ENCODE data around the gene OSTF1.

Gene OSTF1

DNA sequence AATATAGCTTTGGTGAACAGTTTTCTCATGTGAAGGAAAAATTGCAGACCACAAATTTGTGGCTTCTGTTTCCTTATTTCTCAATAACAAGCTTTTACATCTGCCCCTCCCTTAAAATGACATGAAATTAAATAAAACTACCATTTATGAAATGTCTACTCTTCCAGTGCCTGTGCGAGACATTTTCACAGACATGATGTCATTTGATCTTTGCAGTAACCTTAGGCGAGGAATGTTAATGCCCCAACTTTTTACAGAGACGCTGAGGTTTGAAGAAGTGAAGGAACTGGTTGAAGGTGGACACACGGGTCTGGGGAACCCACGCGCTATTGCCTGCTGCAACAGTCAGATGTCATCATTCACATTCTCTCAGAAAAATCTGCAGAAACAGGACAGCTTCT is 61.5 kb downstream of the OSTF1 start:
- H3K4me3 Mint-ChIP-seq: no peak overlapping the region
- ATAC-seq: no peak
- H3K36me3 Mint-ChIP-seq (ENCODE audit: low read depth): peaks cover 34% of the 10 kb centered on the region
- DNase-seq: no peak
- H3K9me3 Mint-ChIP-seq: peaks cover 5% of the 10 kb centered on the region
- peaks cover 74% of the 10 kb centered on the region for H3K4me1 Mint-ChIP-seq
- H3K27ac Mint-ChIP-seq: peak overlapping the region; percentile 76
- no peaks in the 10 kb centered on the region for H3K27me3 Mint-ChIP-seq

DNA sequence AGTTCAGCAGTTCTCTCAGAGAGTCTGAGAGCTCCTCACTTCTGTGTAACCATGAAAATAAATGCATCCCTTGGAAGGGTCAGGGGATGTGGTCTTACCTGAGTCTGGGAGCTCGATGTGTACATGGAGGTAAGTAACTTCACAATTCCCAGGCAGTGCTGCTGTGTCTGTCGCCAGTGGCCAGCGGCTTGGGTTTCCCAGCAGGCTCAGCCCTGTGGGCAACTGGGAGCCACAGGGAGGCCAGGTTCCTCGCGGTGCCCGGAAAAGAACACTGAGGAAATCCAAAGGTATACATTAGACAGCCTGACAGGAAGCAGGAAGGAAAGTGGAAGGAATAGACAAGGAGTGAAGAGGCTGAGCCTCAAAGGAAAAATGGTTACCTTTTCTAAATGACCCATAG is 62.2 kb downstream of the OSTF1 start:
- H3K4me3 Mint-ChIP-seq: no peak overlapping the region

DNA sequence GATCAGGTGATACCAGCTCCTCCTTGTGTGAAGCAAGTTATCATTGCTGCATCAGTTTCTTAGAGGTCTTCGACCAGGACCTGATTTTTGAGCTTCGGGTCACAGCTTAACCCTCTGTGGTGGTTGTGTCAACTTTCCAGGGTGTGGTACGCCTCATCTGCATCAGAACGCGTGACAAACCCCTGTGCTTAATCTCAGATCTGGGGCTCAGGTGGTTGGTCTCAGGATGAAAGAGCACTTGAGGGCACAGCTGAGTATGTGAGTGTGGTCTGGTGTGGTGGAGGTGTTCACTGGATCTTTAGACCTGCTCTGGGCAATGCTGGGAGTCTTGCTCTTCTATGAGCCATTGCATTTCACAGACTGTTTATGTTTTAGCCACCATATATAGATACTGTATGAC is 64.1 kb downstream of the OSTF1 start:
- H3K27ac Mint-ChIP-seq: peak overlapping the region; percentile 75
- H3K9me3 Mint-ChIP-seq: no peaks in the 10 kb centered on the region
- H3K36me3 Mint-ChIP-seq (ENCODE audit: low read depth): peaks cover 18% of the 10 kb centered on the region
- ATAC-seq (peak; percentile 93), DNase-seq (peak; percentile 56)
- no peaks in the 10 kb centered on the region for H3K27me3 Mint-ChIP-seq
- peak overlapping the region; percentile 29 for H3K4me3 Mint-ChIP-seq
- peaks cover 70% of the 10 kb centered on the region for H3K4me1 Mint-ChIP-seq

More for the DNA sequence above, 62.2 kb downstream of the OSTF1 start:
- no peaks in the 10 kb centered on the region for H3K27me3 Mint-ChIP-seq
- H3K9me3 Mint-ChIP-seq: no peaks in the 10 kb centered on the region
- no peak for DNase-seq
- ATAC-seq: no peak
- H3K4me1 Mint-ChIP-seq: peaks cover 75% of the 10 kb centered on the region
- peak overlapping the region; percentile 76 for H3K27ac Mint-ChIP-seq
- peaks cover 29% of the 10 kb centered on the region for H3K36me3 Mint-ChIP-seq (ENCODE audit: low read depth)

DNA sequence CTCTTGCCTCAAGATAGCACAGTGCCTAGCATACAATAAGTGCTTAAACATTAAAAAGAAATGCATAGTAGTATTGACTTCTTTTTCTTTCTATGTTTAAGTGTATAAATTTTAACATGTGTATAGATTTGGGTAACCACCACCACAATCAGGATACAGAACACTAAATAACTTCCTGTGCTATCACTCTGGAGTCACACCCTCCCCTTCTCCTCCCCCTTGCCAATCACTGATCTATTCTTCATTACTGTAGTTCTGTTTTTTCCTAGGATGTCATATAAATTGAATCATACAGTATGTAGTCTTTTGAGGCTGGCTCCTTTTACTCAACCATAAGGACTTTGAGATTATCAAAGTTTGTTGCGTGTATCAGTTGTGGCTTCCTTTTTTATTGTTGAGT is 68.5 kb downstream of the OSTF1 start:
- ATAC-seq (no peak), DNase-seq (no peak)
- H3K4me3 Mint-ChIP-seq: no peak overlapping the region
- H3K36me3 Mint-ChIP-seq (ENCODE audit: low read depth): peaks cover 7% of the 10 kb centered on the region
- peaks cover 27% of the 10 kb centered on the region for H3K4me1 Mint-ChIP-seq
- no peak overlapping the region for H3K27ac Mint-ChIP-seq
- no peaks in the 10 kb centered on the region for H3K9me3 Mint-ChIP-seq
- no peaks in the 10 kb centered on the region for H3K27me3 Mint-ChIP-seq

DNA sequence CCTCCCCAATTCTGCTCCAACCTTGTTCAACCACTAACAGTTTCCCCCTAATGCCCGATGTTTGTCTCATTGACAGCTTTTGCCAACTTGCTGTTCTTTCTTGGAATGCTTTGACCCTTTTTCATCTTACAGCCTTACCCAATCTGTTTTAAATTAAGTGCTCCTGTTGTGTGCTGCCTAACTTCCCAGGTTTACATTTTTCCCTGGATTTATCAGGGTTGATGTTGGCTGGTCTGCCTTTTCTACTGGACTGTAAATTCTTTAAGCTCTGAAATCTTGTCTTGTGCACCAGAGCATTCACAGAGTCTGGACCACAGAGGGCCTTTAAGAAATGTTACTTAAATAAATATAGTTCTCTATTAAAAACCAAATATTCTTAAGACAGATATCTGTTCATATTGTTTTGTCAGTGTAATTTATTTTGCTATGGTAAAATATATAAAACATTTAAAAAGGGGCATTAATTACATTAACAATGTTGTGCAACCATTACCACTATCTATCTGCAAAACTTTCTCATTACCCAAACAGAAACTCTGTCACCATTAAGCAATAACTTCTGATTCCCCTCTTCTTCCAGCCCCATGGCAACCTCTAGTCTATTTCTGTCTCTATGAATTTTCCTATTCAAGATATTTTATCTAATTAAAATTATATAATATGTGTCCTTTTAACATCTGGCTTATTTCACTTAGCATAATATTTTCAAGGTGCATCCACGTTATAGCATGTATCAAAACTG is 73.0 kb downstream of the OSTF1 start:
- Mint-ChIP-seq H3K27me3 (no peaks in the 10 kb centered on the region), H3K27ac (no peak overlapping the region), H3K4me1 (peaks cover 8% of the 10 kb centered on the region), H3K9me3 (peaks cover 6% of the 10 kb centered on the region), H3K4me3 (no peak overlapping the region), H3K36me3 (ENCODE audit: low read depth) (peaks cover 8% of the 10 kb centered on the region)
- ATAC-seq (no peak), DNase-seq (no peak)

DNA sequence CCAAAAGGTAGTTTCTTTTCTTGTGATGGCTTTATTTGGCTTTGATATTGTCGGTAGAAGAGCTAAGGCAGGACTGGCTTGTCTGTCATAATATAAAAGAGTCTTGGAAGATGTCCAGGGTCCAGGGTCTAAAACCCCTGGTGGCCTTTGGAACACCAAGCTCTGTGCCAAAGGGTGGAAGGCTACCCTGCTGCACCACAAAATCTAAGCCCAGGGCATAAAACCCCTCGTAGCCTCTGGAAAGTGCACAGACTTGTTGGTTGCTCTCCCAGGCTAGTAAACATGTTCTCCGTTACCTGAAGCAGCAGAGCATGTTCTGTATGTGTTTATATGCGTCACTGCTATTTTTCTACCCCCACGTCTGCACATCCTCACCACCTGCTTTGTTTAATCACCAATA is 75.5 kb downstream of the OSTF1 start:
- H3K4me3 Mint-ChIP-seq: no peak overlapping the region
- DNase-seq: no peak
- no peak overlapping the region for H3K27ac Mint-ChIP-seq
- no peak for ATAC-seq
- no peaks in the 10 kb centered on the region for H3K27me3 Mint-ChIP-seq
- H3K4me1 Mint-ChIP-seq: peaks cover 5% of the 10 kb centered on the region
- peaks cover 18% of the 10 kb centered on the region for H3K9me3 Mint-ChIP-seq
- peaks cover 32% of the 10 kb centered on the region for H3K36me3 Mint-ChIP-seq (ENCODE audit: low read depth)

DNA sequence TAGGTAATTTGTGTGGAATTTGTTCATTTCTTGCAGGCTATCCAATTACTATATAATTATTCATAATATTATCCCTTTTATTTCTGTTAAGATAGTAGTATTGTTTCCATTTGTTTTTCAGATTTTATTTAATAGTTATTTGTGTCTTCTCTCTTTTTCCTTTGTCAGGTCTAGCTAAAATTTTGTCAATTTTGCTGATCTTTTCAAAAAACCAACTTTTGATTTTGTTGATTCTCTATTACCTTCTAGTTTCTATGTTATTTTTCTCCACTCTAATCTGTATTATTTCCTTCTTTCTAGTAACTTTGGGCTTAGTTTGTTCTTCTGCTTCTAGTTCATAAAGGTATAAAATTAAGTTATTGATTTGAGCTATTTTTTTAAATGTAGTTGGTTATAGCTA is 76.3 kb downstream of the OSTF1 start:
- DNase-seq (no peak), ATAC-seq (no peak)
- peaks cover 18% of the 10 kb centered on the region for H3K9me3 Mint-ChIP-seq
- no peaks in the 10 kb centered on the region for H3K27me3 Mint-ChIP-seq
- H3K4me1 Mint-ChIP-seq: peaks cover 5% of the 10 kb centered on the region
- peaks cover 38% of the 10 kb centered on the region for H3K36me3 Mint-ChIP-seq (ENCODE audit: low read depth)
- H3K27ac Mint-ChIP-seq: no peak overlapping the region
- no peak overlapping the region for H3K4me3 Mint-ChIP-seq

DNA sequence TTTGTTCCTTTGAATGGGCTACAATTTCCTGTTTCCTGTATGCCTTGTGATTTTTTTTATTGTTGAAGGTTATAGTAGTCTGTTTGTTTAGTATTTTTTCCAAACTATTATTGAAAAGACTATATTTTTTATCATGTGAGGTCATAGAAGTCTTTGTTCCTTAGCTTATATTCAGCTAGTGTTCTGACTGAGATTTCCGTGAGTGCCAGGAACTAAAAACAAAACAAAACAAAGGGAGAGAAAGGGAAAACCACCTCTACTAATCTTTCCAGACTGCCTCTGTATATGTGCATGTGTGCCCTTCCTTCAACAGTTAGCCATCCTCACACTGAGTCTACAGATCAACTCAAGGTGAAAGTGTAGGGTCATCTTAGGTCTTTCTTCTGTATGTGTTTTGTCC is 79.0 kb downstream of the OSTF1 start:
- Mint-ChIP-seq H3K4me3 (no peak overlapping the region), H3K36me3 (ENCODE audit: low read depth) (peaks cover 44% of the 10 kb centered on the region), H3K9me3 (peaks cover 18% of the 10 kb centered on the region), H3K27ac (no peak overlapping the region), H3K4me1 (peaks cover 11% of the 10 kb centered on the region), H3K27me3 (no peaks in the 10 kb centered on the region)
- ATAC-seq (no peak), DNase-seq (no peak)

DNA sequence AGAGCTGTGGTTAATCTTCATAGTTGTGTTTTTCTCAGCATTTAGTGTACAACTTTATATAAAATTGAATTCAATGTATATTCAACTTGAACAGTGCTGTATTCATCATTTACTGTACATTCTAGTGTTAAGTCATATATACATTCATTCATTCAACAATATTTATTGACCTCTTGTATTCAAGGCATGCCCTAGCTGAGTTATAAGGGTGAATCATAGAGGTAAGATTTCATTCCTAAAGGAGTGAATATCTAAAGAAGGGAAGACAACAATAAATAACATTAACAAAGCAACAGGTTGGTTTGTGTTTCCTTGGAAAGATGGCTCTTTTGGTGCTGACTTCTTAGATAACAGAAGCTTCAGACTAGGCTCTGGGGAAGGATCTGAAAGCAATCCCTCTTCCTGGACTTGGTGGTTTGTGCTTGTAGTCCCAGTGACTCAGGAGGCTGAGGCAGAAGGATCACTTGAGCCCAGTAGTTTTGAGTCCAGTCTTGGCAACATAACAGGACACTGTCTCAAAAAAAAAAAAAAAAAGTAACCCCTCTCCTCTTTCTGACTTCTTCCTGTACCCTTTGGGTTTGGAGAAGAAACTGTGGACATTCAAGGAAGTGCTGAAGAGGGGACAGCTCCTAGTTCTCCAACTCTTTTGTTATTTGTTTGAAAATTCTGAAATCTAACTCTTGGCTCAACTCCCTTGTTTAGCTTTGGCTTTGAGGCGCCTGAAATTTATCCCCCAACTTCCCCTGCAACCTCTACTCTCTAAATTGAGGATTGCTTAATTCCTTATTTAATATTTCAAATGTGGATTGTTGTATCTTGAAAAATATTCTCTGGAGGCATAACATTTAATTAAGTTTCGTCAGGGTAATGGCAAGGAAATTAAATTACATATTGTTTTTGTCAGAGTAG is 80.2 kb downstream of the OSTF1 start:
- H3K36me3 Mint-ChIP-seq (ENCODE audit: low read depth): peaks cover 44% of the 10 kb centered on the region
- no peak overlapping the region for H3K4me3 Mint-ChIP-seq
- H3K27ac Mint-ChIP-seq: no peak overlapping the region
- ATAC-seq (no peak), DNase-seq (no peak)
- peaks cover 18% of the 10 kb centered on the region for H3K9me3 Mint-ChIP-seq
- H3K27me3 Mint-ChIP-seq: no peaks in the 10 kb centered on the region
- peaks cover 11% of the 10 kb centered on the region for H3K4me1 Mint-ChIP-seq

DNA sequence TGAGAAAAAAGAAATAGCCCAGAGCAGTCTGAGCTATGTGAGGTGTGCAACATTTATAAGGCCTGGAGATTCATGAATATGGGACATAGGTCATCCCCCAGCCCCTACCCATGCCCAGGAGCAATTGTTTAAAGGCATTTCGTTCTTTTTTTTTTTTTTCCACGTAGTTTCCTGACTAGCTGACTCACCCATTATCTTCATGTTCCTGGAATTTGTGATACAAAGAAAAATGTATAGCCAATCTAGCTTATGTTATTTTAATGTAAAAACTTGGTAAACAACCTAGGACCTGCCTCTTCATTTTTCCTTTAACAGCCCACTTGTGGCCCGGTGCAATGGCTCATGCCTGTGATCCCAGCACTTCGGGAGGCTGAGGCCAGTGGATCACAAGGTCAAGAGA is 81.3 kb downstream of the OSTF1 start:
- DNase-seq (no peak), ATAC-seq (no peak)
- no peaks in the 10 kb centered on the region for H3K27me3 Mint-ChIP-seq
- no peak overlapping the region for H3K4me3 Mint-ChIP-seq
- no peak overlapping the region for H3K27ac Mint-ChIP-seq
- H3K4me1 Mint-ChIP-seq: peaks cover 11% of the 10 kb centered on the region
- H3K9me3 Mint-ChIP-seq: peaks cover 15% of the 10 kb centered on the region
- peaks cover 44% of the 10 kb centered on the region for H3K36me3 Mint-ChIP-seq (ENCODE audit: low read depth)

DNA sequence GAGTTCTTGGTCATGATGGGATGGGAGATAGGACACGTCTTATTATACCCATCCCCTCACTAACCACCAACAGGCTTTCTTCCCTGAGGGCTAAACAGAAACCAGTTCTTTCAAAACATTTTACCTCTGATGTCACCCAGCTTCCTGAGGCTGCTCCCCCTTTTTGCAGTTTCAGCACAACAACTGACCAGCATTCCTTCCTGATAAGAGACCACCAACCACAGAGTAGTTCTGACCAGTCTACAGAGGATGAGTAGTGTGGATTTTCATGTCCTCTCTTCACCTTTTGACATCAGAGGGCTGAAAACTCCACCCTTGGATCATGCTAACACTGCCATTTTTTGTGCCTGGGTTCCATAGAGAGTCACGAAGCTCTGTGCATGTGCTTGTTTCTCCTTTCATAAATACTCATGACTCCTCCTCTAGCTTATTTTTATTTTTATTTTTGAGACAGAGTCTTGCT is 82.6 kb downstream of the OSTF1 start:
- ATAC-seq (no peak), DNase-seq (no peak)
- Mint-ChIP-seq H3K36me3 (ENCODE audit: low read depth) (peaks cover 38% of the 10 kb centered on the region), H3K27me3 (no peaks in the 10 kb centered on the region), H3K4me3 (no peak overlapping the region), H3K9me3 (peaks cover 12% of the 10 kb centered on the region), H3K27ac (no peak overlapping the region), H3K4me1 (peaks cover 11% of the 10 kb centered on the region)

DNA sequence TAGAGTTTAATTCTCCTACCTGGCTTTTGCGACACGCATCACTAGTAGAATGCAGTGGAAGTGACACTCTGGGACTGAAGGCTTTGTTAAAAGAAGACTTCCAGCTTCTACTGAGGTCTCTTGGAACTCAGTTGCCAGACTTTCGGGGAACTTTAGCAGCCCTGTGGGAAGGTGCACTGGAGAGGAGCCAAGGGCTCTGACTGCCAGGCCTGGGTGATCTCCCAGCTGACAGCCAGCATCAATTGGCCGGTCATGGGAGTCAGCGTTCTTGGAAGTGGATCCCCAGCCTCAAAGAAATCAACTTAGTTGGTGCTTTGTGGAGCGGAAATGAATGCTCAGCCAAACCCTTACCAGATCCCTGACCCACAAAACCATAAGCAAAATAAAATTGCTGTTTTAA is 87.1 kb downstream of the OSTF1 start:
- Mint-ChIP-seq H3K9me3 (no peaks in the 10 kb centered on the region), H3K27me3 (no peaks in the 10 kb centered on the region), H3K27ac (no peak overlapping the region), H3K4me1 (peaks cover 7% of the 10 kb centered on the region), H3K4me3 (no peak overlapping the region), H3K36me3 (ENCODE audit: low read depth) (peaks cover 3% of the 10 kb centered on the region)
- ATAC-seq (no peak), DNase-seq (no peak)

DNA sequence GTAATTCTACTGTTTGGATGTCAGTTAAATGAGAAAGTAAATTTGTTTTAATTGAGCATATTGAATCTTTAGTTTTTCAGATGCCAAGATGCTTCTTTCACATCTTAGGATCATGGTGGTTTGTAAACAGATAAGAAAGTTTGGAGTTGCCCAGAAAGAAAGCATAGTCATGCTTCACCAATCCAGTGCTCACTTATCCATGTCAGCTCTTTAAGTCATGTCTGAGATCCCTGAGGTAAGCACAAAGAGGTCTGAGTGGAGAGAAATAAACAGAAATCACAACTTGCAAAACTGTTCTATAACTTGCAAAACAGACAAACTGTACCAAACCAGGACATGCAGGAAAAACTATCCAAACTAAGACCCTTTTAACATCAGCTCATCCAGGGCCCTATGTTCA is 87.7 kb downstream of the OSTF1 start:
- DNase-seq (no peak), ATAC-seq (no peak)
- no peaks in the 10 kb centered on the region for H3K27me3 Mint-ChIP-seq
- no peak overlapping the region for H3K27ac Mint-ChIP-seq
- no peak overlapping the region for H3K4me3 Mint-ChIP-seq
- H3K9me3 Mint-ChIP-seq: no peaks in the 10 kb centered on the region
- peaks cover 2% of the 10 kb centered on the region for H3K4me1 Mint-ChIP-seq
- H3K36me3 Mint-ChIP-seq (ENCODE audit: low read depth): peaks cover 2% of the 10 kb centered on the region

DNA sequence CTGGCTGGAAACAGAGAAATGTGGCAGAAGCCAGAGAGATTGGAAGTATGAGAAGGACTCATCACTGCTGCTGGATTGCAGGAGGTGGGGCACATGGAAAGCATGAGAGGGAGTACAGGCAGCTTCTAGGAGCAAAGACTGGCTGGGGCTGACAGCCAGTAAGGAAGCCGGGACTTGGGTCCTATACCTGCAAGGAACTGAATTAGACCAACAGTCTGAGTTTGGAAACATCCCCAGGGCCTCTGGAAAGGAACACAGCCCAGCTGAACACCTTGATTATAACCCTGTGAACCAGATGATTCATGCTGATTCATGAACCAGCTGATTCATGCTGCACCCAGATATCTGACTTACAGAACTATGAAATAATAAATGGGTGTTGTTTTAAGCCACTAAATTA is 93.4 kb downstream of the OSTF1 start:
- H3K9me3 Mint-ChIP-seq: no peaks in the 10 kb centered on the region
- no peak overlapping the region for H3K4me3 Mint-ChIP-seq
- ATAC-seq (no peak), DNase-seq (no peak)
- no peak overlapping the region for H3K27ac Mint-ChIP-seq
- H3K27me3 Mint-ChIP-seq: no peaks in the 10 kb centered on the region
- peaks cover 3% of the 10 kb centered on the region for H3K36me3 Mint-ChIP-seq (ENCODE audit: low read depth)
- H3K4me1 Mint-ChIP-seq: peaks cover 5% of the 10 kb centered on the region

DNA sequence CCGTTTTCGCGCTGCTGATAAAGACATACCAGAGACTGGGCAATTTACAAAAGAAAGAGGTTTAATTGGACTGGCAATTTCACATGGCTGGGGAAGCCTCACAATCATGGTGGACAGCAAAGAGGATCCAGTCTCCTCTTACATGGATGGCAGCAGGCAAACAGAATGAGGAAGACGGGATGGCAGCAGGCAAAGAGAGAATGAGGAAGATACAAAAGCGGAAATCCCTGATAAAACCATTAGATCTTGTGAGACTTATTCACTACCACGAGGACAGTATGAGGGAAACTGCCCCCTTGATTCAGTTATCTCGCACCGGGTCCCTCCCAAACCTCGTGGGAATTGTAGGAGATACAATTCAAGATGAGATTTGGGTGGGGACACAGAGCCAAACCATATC is 95.0 kb downstream of the OSTF1 start:
- no peak overlapping the region for H3K27ac Mint-ChIP-seq

More for the DNA sequence above, 95.0 kb downstream of the OSTF1 start:
- Mint-ChIP-seq H3K36me3 (ENCODE audit: low read depth) (peaks cover 3% of the 10 kb centered on the region), H3K4me3 (no peak overlapping the region), H3K27me3 (no peaks in the 10 kb centered on the region), H3K9me3 (no peaks in the 10 kb centered on the region), H3K4me1 (peaks cover 8% of the 10 kb centered on the region)
- no peak for ATAC-seq
- no peak for DNase-seq

Measured in activated naive CD8-positive, alpha-beta T cell treated with anti-CD3 and anti-CD28 coated beads, Interleukin-2, amount 50 U/mL, for 24 hours (primary cell).